ENCODE data around the gene JADE2. TPM values are rescaled to one million over a fixed set of nuclear protein-coding genes. Genes with fewer than 3 reads are reported as not detected.

JADE2 gene
- total RNA-seq, 1 experiment from 2014 or later = 39.9 TPM

GRCh38 chr5:134538296-134538695 is 12.8 kb downstream of the JADE2 start:
- POLR2A ChIA-PET = no interaction called here
- BruUV-seq (replicated peaks) = no TSS peak
- no peaks in the 10 kb centered on the region for H3K27me3 ChIP-seq (ENCODE audit: insufficient read depth, low read length)
- no peak overlapping the region for H3K4me2 ChIP-seq (ENCODE audit: low read length)
- H3K79me2 ChIP-seq (ENCODE audit: insufficient read depth, low read length) = peaks cover 12% of the 10 kb centered on the region; the same call in 1 of the 2 replicates
- no peaks in the 10 kb centered on the region for H4K20me1 ChIP-seq (ENCODE audit: insufficient read depth)
- H3K9me2 ChIP-seq (ENCODE audit: insufficient read depth) = no peaks in the 10 kb centered on the region
- no peaks in the 10 kb centered on the region for H3K9me3 ChIP-seq (ENCODE audit: control insufficient read depth in 1 of 2, insufficient read depth in 1 of 2, low read depth in 1 of 2, low read length in 2 of 2)
- intact Hi-C loops (cut with micrococcal nuclease) = no loop called here
- DNase-seq (ENCODE audit: low read depth, low spot score) (no peak), ATAC-seq (no peak)
- peaks cover 2 to 9% of the 10 kb centered on the region in 2 experiments; a peak in 3 of 4 replicates for H3K36me3 ChIP-seq (ENCODE audit: control insufficient read depth in 1 of 2, insufficient read depth in 2 of 2, low read length in 2 of 2)
- H3K4me3 ChIP-seq (replicated peaks in 1 of 2; ENCODE audit: low read depth in 1 of 2, low read length in 2 of 2) = no peak overlapping the region
- CTCF ChIA-PET = no interaction called here
- TF ChIP-seq EZH2phosphoT487 (IDR thresholded peaks at IDR 0.05; ENCODE audit: borderline replicate concordance) = no peak
- no peak overlapping the region for H3K27ac ChIP-seq (ENCODE audit: low read depth, low read length)
- no peak overlapping the region for H2AFZ ChIP-seq (ENCODE audit: low read depth, low read length, poor library complexity, severe bottlenecking)
- no peak overlapping the region for H3K9ac ChIP-seq (ENCODE audit: low read length)
- no peaks in the 10 kb centered on the region for H3K4me1 ChIP-seq (ENCODE audit: control insufficient read depth in 1 of 2, insufficient read depth in 2 of 2, low read length in 2 of 2)
- RAD21 ChIA-PET (ENCODE audit: low non-redundant PET in 1 of 2, low total read pairs in 2 of 2, uncharacterized antibody in 2 of 2, unreplicated experiment in 2 of 2) = no interaction called here

DNA sequence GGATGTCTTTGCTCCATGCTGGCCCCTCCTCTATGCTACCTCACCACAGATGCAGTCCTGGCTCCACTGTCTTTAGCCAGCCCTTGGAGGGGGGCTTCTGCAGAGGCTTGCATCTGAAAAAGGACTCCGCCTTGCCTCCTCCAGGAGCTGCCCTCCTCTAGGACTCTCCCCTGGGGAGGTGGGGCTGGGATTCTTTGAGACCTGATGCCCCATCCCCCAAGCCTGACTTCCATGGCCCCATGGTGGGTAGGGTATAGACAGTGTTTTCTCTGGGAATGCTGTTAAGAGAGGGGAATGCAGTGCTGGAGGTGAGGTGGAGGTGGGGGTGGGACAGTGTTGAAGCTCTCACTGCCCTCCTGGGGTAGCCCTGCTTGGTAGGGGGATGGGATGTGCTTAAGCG is 14.3 kb downstream of the JADE2 start:
- RAD21 ChIA-PET (ENCODE audit: low non-redundant PET in 1 of 2, low total read pairs in 2 of 2, uncharacterized antibody in 2 of 2, unreplicated experiment in 2 of 2) = no interaction called here
- Histone ChIP-seq H3K27ac (ENCODE audit: low read depth, low read length) (no peak overlapping the region), H3K9me3 (ENCODE audit: control insufficient read depth in 1 of 2, insufficient read depth in 1 of 2, low read depth in 1 of 2, low read length in 2 of 2) (no peaks in the 10 kb centered on the region), H3K79me2 (ENCODE audit: insufficient read depth, low read length) (peaks cover 3% of the 10 kb centered on the region; the same call in 1 of the 2 replicates), H2AFZ (ENCODE audit: low read depth, low read length, poor library complexity, severe bottlenecking) (no peak overlapping the region), H4K20me1 (ENCODE audit: insufficient read depth) (no peaks in the 10 kb centered on the region), H3K27me3 (ENCODE audit: insufficient read depth, low read length) (no peaks in the 10 kb centered on the region), H3K36me3 (ENCODE audit: control insufficient read depth in 1 of 2, insufficient read depth in 2 of 2, low read length in 2 of 2) (peaks cover 2 to 9% of the 10 kb centered on the region in 2 experiments; a peak in 3 of 4 replicates), H3K4me2 (ENCODE audit: low read length) (no peak overlapping the region), H3K9me2 (ENCODE audit: insufficient read depth) (no peaks in the 10 kb centered on the region), H3K4me3 (replicated peaks in 1 of 2; ENCODE audit: low read depth in 1 of 2, low read length in 2 of 2) (no peak overlapping the region), H3K4me1 (ENCODE audit: control insufficient read depth in 1 of 2, insufficient read depth in 2 of 2, low read length in 2 of 2) (no peaks in the 10 kb centered on the region), H3K9ac (ENCODE audit: low read length) (no peak overlapping the region)
- no TSS peak for BruUV-seq (replicated peaks)
- no peak for ATAC-seq
- CTCF ChIA-PET = no interaction called here
- intact Hi-C loops (cut with micrococcal nuclease) = no loop called here
- POLR2A ChIA-PET = no interaction called here
- DNase-seq (ENCODE audit: low read depth, low spot score) = no peak
- TF ChIP-seq SRF (IDR thresholded peaks at IDR 0.05; ENCODE audit: low read depth) (no peak), POLR2A (IDR thresholded peaks at IDR 0.05; ENCODE audit: borderline replicate concordance, extremely low read depth, insufficient read depth, insufficient read length) (no peak), CEBPB (IDR thresholded peaks at IDR 0.05; ENCODE audit: low read depth) (no peak)
